Hepatic stellate cell (primary cell): ENCODE results near the gene TBC1D10B.
"Not testable (repeated sequence)": the region's sequence is repeated elsewhere in the genome, so short reads cannot be mapped to it uniquely, and the experiment has no call there.

Experiments used
- DNase-seq: peaks from one replicate; pipeline ENCODE4 v3.0.0; 2011; ENCODE audit warnings: low spot score

The TBC1D10B gene

GRCh38 chr16:30397776-30398660 lies 27.7 kb upstream of the TBC1D10B start:
- DNase-seq: no peak

- DNase-seq: no peak
Measured at GRCh38 chr16:30397056-30397455, 26.8 kb upstream of the TBC1D10B start.

GRCh38 chr16:30396627-30397026 lies 26.3 kb upstream of the TBC1D10B start:
- DNase-seq: not testable (repeated sequence)

GRCh38 chr16:30395992-30396585 lies 25.8 kb upstream of the TBC1D10B start:
- no peak for DNase-seq

- peak; percentile 87 for DNase-seq
Measured at GRCh38 chr16:30395155-30395991, 25.1 kb upstream of the TBC1D10B start, which contains the start of gene ZNF48. Gene ZNF48 (plus strand): TSS chr16:30395420. CDS start chr16:30395795, 375 bp downstream.

- DNase-seq: peak; percentile 45
Measured at GRCh38 chr16:30394592-30395154, 24.4 kb upstream of the TBC1D10B start.

GRCh38 chr16:30383521-30383920 lies 13.2 kb upstream of the TBC1D10B start:
- no peak for DNase-seq

- DNase-seq: no peak
Measured at GRCh38 chr16:30382111-30382881, 12.0 kb upstream of the TBC1D10B start, which contains the start of gene SEPTIN1. Gene SEPTIN1 (minus strand): TSS chr16:30382561. CDS start chr16:30382542, 19 bp downstream.

GRCh38 chr16:30381291-30382041 lies 11.2 kb upstream of the TBC1D10B start:
- no peak for DNase-seq

- no peak for DNase-seq
Measured at GRCh38 chr16:30380803-30381208, 10.5 kb upstream of the TBC1D10B start.

GRCh38 chr16:30380072-30380802 lies 9.9 kb upstream of the TBC1D10B start:
- DNase-seq: no peak

- DNase-seq: no peak
Measured at GRCh38 chr16:30379158-30379783, 9.0 kb upstream of the TBC1D10B start.

GRCh38 chr16:30378236-30379157 lies 8.2 kb upstream of the TBC1D10B start:
- DNase-seq: peak; percentile 98

GRCh38 chr16:30377812-30378235 lies 7.5 kb upstream of the TBC1D10B start:
- peak; percentile 82 for DNase-seq

- peak; percentile 49 for DNase-seq
Measured at GRCh38 chr16:30377050-30377811, 6.9 kb upstream of the TBC1D10B start.

- DNase-seq: no peak
Measured at GRCh38 chr16:30376461-30376902, 6.2 kb upstream of the TBC1D10B start.

- no peak for DNase-seq
Measured at GRCh38 chr16:30375864-30376263, 5.6 kb upstream of the TBC1D10B start.
